LNCaP clone FGC (cell line): Measurements from ENCODE around the gene GTF3C2.

Experiments
- DNase-seq: peaks from one replicate; pipeline ENCODE4 v3.0.0-alpha.2; 2011; ENCODE audit warnings: low read depth
- H3K4me3 ChIP-seq: 2 replicates; pipeline ENCODE4 v1.5.1; 2011; ENCODE audit warnings: mild to moderate bottlenecking, low read depth, low read length, control low read depth
- TF ChIP-seq, protein P1 (sequence below): IDR thresholded peaks from 2 replicates; pipeline ENCODE4 v1.5.1; 2012; ENCODE audit warnings: mild to moderate bottlenecking; ENCODE audit not compliant: control insufficient read depth, insufficient read depth; ENCODE audit errors: extremely low read depth

The GTF3C2 gene, protein sequence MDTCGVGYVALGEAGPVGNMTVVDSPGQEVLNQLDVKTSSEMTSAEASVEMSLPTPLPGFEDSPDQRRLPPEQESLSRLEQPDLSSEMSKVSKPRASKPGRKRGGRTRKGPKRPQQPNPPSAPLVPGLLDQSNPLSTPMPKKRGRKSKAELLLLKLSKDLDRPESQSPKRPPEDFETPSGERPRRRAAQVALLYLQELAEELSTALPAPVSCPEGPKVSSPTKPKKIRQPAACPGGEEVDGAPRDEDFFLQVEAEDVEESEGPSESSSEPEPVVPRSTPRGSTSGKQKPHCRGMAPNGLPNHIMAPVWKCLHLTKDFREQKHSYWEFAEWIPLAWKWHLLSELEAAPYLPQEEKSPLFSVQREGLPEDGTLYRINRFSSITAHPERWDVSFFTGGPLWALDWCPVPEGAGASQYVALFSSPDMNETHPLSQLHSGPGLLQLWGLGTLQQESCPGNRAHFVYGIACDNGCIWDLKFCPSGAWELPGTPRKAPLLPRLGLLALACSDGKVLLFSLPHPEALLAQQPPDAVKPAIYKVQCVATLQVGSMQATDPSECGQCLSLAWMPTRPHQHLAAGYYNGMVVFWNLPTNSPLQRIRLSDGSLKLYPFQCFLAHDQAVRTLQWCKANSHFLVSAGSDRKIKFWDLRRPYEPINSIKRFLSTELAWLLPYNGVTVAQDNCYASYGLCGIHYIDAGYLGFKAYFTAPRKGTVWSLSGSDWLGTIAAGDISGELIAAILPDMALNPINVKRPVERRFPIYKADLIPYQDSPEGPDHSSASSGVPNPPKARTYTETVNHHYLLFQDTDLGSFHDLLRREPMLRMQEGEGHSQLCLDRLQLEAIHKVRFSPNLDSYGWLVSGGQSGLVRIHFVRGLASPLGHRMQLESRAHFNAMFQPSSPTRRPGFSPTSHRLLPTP

DNA sequence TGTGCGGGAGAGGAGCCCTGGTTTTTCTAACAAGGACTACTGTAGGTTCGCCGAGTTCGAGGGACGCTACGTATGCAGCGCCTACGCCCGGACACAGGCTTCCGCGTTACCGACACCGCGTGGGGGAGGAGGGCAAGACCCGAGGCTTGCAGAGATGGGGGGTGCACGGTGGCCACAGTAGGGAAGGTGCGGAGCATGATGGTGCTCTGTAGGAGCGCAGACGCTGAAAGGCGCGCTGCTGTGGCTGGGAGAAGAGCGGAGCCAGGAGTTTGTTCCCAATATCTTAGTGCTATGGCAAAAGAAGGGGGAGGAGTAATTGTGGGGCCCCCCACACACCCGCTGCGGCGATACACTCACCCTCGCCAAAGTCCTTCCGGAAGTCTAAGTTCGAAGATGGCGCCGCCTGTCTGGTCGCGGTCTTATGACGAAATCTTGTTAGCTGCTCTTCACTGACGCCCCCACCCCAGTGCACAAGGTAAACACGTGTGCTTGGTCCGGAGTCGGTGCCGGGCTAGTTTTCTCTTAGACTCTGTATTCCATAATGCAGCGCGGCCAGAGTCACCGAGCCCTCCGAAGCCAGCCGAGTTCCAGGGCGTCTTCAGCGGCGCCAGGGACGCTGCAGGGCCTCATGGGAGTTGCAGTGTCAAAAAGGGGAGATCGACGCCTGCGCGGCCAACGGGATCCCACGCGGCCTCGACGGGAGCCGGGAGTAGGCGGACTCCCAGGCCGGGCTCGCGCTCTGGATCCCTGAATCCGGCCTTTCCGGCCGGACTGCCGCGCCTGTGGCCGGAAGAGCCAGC is at the start of gene GTF3C2:
TSS of gene GTF3C2 (minus strand) at position 383 of the 800 bp plus-strand sequence. CDS start 13,210 bp downstream, outside the sequence.
- peak within 1 kb of the TSS; percentile 88 for H3K4me3 ChIP-seq
- DNase-seq = peak; percentile 94
- TF ChIP-seq, protein P1, sequence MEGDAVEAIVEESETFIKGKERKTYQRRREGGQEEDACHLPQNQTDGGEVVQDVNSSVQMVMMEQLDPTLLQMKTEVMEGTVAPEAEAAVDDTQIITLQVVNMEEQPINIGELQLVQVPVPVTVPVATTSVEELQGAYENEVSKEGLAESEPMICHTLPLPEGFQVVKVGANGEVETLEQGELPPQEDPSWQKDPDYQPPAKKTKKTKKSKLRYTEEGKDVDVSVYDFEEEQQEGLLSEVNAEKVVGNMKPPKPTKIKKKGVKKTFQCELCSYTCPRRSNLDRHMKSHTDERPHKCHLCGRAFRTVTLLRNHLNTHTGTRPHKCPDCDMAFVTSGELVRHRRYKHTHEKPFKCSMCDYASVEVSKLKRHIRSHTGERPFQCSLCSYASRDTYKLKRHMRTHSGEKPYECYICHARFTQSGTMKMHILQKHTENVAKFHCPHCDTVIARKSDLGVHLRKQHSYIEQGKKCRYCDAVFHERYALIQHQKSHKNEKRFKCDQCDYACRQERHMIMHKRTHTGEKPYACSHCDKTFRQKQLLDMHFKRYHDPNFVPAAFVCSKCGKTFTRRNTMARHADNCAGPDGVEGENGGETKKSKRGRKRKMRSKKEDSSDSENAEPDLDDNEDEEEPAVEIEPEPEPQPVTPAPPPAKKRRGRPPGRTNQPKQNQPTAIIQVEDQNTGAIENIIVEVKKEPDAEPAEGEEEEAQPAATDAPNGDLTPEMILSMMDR = no peak

DNA sequence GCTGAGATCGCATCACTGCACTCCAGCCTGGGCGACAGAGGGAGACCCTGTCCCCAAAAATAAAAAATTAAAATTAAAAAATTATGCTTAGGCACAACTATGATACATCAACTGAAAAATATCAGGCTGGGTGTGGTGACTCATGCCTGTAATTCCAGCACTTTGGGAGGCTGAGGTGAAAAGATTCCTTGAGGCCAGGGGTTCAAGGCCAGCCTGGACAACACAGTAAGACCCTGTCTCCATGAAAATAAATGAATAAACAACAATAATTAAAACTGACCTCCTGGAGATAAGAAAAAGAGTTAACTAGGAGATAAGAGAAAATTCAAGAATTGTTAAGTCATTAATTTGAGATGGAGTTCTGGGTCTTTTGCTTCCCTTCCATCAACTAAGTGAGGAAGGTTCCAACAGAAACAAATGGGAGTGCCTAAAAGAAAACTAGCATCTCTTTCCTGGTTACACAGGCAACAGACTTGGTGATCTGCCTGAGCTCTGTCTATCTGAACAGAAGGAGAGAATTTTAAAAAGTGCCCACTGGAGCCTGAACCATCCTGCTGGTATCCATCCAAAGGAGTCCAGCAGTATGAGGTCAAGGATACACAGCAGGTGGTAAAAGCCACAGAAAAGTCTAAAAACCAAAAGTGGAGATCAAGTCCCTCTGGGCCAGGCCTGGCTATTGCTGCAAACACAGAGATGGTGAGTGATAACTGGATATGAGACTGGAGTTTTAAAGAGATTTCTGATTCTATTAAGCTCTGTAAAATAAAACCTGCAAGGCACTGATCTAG is 44.0 kb upstream of the GTF3C2 start:
- DNase-seq = no peak

DNA sequence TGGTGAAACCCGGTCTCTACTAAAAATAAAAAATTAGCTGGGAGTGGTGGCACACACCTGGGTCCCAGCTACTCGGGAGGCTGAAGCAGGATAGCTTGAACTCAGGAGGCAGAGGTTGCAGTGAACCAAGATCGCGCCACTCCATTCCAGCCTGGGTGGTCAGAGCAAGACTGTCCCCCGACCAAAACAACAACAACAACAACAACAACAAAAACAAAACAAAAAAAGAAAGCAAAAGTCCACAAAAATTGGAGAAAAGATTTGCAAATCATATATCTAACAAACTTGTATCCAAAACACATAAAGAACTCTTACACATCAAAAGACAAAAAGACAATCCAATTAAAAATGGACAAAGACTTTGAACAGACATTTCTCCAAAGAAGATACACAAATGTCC is 42.4 kb upstream of the GTF3C2 start:
- no peak for DNase-seq
- TF ChIP-seq, protein P1 = no peak
- H3K4me3 ChIP-seq = no peak overlapping the region

More for the DNA sequence above, 44.0 kb upstream of the GTF3C2 start:
- H3K4me3 ChIP-seq = no peak overlapping the region
- TF ChIP-seq, protein P1 = no peak

DNA sequence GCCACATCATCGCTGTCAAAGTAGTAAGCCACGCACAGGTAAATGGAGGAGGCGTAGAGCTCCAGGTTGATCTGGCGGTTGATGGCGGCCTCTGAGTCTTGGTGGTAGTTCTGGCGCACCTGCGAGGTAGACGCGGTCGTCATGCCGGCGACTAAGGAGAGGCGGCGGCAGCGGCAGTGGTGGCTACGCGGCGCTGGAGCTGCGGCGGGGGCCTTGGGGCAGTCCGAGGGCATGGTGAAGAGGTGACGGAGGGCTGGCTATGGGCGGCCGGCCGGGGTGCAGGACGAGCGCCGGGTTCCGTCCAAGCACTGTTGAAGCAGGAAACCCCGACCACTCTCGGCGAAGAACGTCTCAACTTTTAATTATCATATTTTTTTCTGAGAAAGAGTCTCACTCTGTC is 36.7 kb upstream of the GTF3C2 start:
- TF ChIP-seq, protein P1 = no peak
- no peak overlapping the region for H3K4me3 ChIP-seq
- DNase-seq = no peak

DNA sequence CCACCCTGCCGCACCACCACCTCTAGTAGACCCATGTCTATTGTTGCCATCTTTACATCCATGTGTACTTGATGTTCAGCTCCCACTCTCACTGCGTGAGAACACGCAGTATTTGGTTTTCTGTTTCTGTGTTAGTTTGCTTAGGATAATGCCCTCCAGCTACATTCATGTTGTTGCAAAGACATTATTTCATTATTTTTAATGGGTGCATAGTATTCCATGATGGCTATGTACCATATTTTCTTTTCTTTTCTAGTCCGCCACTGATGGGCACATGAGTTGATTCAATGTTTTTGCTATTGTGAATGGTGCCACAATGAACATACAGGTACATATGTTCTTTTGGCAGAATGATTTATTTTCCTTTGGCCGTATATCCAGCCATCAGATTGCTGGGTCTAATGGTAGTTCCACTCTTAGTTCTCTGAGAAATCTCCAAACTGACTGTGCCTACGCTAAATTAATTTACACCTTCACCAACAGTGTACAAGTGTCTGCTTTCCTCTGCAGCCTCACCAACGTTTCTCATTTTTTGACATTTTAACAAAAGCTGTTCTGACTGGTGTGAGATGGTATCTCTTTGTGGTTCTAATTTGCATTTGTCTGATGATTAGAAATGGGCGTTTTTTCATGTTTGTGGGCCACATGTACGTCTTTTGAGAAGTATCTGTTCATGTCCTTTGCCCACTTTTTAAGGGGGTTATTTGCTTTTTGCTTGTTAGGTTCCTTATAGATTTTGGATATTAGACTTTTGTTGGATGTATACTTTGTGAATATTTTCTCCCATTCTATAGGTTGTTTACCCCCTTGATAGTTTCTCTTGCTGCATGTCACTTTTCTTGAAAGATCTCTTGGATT is 34.5 kb upstream of the GTF3C2 start:
- no peak overlapping the region for H3K4me3 ChIP-seq
- TF ChIP-seq, protein P1 = no peak
- no peak for DNase-seq
